CD4-positive, alpha-beta T cell (primary cell): ENCODE results near the gene GPSM3. TPM values are rescaled to one million over a fixed set of nuclear protein-coding genes. Genes with fewer than 3 reads are reported as not detected.

ENCODE experiments used
- ATAC-seq: fragments of 200-7000 bp; cut with Tn5 transposase; one replicate; pipeline ENCODE4 v1.10.0; 2022; ENCODE audit warnings: mild to moderate bottlenecking; ENCODE audit not compliant: poor library complexity
- CTCF ChIA-PET: fragments of 350-600 bp; sonication (Branson Sonifier 250); formaldehyde crosslinking; loops from one replicate; lab custom pipeline; 2021; ENCODE audit warnings: antibody characterized with exemption, inconsistent platforms; lab: Charles Lee
- POLR2A ChIA-PET: fragments of 350-600 bp; sonication (Branson Sonifier 250); formaldehyde crosslinking; loops from one replicate; lab custom pipeline; 2021; ENCODE audit warnings: antibody characterized with exemption, inconsistent platforms; lab: Charles Lee
- DNase-seq, 14 experiments: peaks; one replicate each; pipeline ENCODE4 v3.0.0-alpha.2; 2013 to 2020; ENCODE audit warnings: mixed read lengths in 2 of 14
- H3K27ac ChIP-seq, 2 donors: one replicate each; pipeline versions ENCODE4 v1.5.1 to v1.7.0; 2013; ENCODE audit warnings: low read length in 2 of 2, low read depth in 1 of 2, mild to moderate bottlenecking in 1 of 2
- H3K27me3 ChIP-seq, 2 experiments: 1 replicate in 1 of 2; 2 replicates in 1 of 2; pipeline versions ENCODE4 v1.6.1 to v1.7.0; 2013; ENCODE audit warnings: low read length in 2 of 2, control low read depth in 1 of 2, mild to moderate bottlenecking in 1 of 2, moderate library complexity in 1 of 2; ENCODE audit not compliant: insufficient read depth in 2 of 2, control insufficient read depth in 1 of 2
- H3K36me3 ChIP-seq: one replicate; pipeline ENCODE4 v1.6.1; 2013; ENCODE audit warnings: low read length, control low read depth; ENCODE audit not compliant: insufficient read depth
- H3K4me1 ChIP-seq: one replicate; pipeline ENCODE4 v1.6.1; 2013; ENCODE audit warnings: low read length, control low read depth; ENCODE audit not compliant: insufficient read depth
- H3K4me3 ChIP-seq: one replicate; pipeline ENCODE4 v1.5.1; 2013; ENCODE audit warnings: mild to moderate bottlenecking, low read length, moderate library complexity
- H3K9me3 ChIP-seq, 2 experiments: 1 replicate in 1 of 2; 2 replicates in 1 of 2; pipeline versions ENCODE4 v1.6.1 to v1.7.0; 2013; ENCODE audit warnings: low read length in 2 of 2, mild to moderate bottlenecking in 2 of 2, control low read depth in 1 of 2, moderate library complexity in 1 of 2; ENCODE audit not compliant: control insufficient read depth in 1 of 2, insufficient read depth in 1 of 2
- H3K27ac Mint-ChIP-seq: one replicate; pipeline ENCODE4 v1.8.0; 2020; ENCODE audit warnings: mixed read lengths
- H3K27me3 Mint-ChIP-seq: one replicate; pipeline ENCODE4 v1.8.0; 2021; ENCODE audit warnings: mixed read lengths
- H3K36me3 Mint-ChIP-seq: one replicate; pipeline ENCODE4 v1.8.0; 2021; ENCODE audit warnings: low read depth, mixed read lengths
- H3K4me1 Mint-ChIP-seq: one replicate; pipeline ENCODE4 v1.8.0; 2021; ENCODE audit warnings: low read depth, mixed read lengths
- H3K4me3 Mint-ChIP-seq: one replicate; pipeline ENCODE4 v1.8.0; 2020; ENCODE audit warnings: mild to moderate bottlenecking, mixed read lengths
- H3K9me3 Mint-ChIP-seq: one replicate; pipeline ENCODE4 v1.8.0; 2020; ENCODE audit warnings: mixed read lengths
- CTCF ChIP-seq: fragments of 200-600 bp; IDR thresholded peaks from one replicate; pipeline ENCODE4 v1.8.0; 2022; ENCODE audit warnings: antibody characterized with exemption, mild to moderate bottlenecking
- intact Hi-C, 2 experiments: fragments of 100-400 bp; cut with DNase I in 1 of 2; cut with micrococcal nuclease in 1 of 2; formaldehyde crosslinking; loops; one replicate each; pipeline versions ENCODE4 v1.15.1 to v1.9.0; 2023 to 2025; cut with DNase I, micrococcal nuclease
- total RNA-seq, 174 experiments: library from RNA in 2 of 174; stranded (reverse) in 2 of 174; gene quantifications; one replicate each; pipeline ENCODE4 v1.2.3 and lab custom pipeline; 2021 to 2026

The GPSM3 gene
- total RNA-seq, 2 experiments from 2014 or later: 190 to 202 TPM

GRCh38 chr6:32234934-32235333, 42.5 kb upstream of the GPSM3 start:
- intact Hi-C loops: no loop called here
- no peaks in the 10 kb centered on the region for H3K36me3 ChIP-seq
- H3K4me3 Mint-ChIP-seq: no peak overlapping the region
- no peaks in the 10 kb centered on the region for H3K36me3 Mint-ChIP-seq
- no peaks in the 10 kb centered on the region for H3K27me3 Mint-ChIP-seq
- no peak overlapping the region for H3K4me3 ChIP-seq
- ChIA-PET CTCF (no interaction called here), POLR2A (no interaction called here)
- no peak overlapping the region for H3K27ac ChIP-seq
- H3K4me1 ChIP-seq: no peaks in the 10 kb centered on the region
- H3K27ac Mint-ChIP-seq: no peak overlapping the region
- peak; percentile 37 for ATAC-seq
- H3K9me3 Mint-ChIP-seq: no peaks in the 10 kb centered on the region
- H3K4me1 Mint-ChIP-seq: no peaks in the 10 kb centered on the region
- no peaks in the 10 kb centered on the region for H3K27me3 ChIP-seq
- no peaks in the 10 kb centered on the region for H3K9me3 ChIP-seq
- DNase-seq: peak in 4 of 14 experiments; percentile 19 to 39 (median 24)
- TF ChIP-seq CTCF: no peak

GRCh38 chr6:32226434-32226833, 34.0 kb upstream of the GPSM3 start:
- no peak overlapping the region for H3K4me3 Mint-ChIP-seq
- intact Hi-C loops: no loop called here
- H3K27me3 Mint-ChIP-seq: no peaks in the 10 kb centered on the region
- peaks cover 8% of the 10 kb centered on the region for H3K4me1 ChIP-seq
- H3K36me3 ChIP-seq: no peaks in the 10 kb centered on the region
- H3K27ac ChIP-seq: no peak overlapping the region
- H3K4me1 Mint-ChIP-seq: peaks cover 21% of the 10 kb centered on the region
- H3K9me3 Mint-ChIP-seq: no peaks in the 10 kb centered on the region
- ChIA-PET CTCF (no interaction called here), POLR2A (no interaction called here)
- no peak overlapping the region for H3K4me3 ChIP-seq
- no peaks in the 10 kb centered on the region for H3K27me3 ChIP-seq
- no peak for TF ChIP-seq CTCF
- DNase-seq: no peak
- no peak for ATAC-seq
- no peaks in the 10 kb centered on the region for H3K9me3 ChIP-seq
- no peak overlapping the region for H3K27ac Mint-ChIP-seq
- no peaks in the 10 kb centered on the region for H3K36me3 Mint-ChIP-seq

GRCh38 chr6:32224696-32225095, 32.3 kb upstream of the GPSM3 start:
- H3K27ac ChIP-seq: no peak overlapping the region
- no peaks in the 10 kb centered on the region for H3K9me3 ChIP-seq
- no peak for TF ChIP-seq CTCF
- H3K4me3 Mint-ChIP-seq: no peak overlapping the region
- no peaks in the 10 kb centered on the region for H3K36me3 Mint-ChIP-seq
- ChIA-PET POLR2A (no interaction called here), CTCF (no interaction called here)
- H3K36me3 ChIP-seq: no peaks in the 10 kb centered on the region
- H3K27ac Mint-ChIP-seq: peak overlapping the region; percentile 57
- H3K4me1 Mint-ChIP-seq: peaks cover 21% of the 10 kb centered on the region
- DNase-seq: no peak
- no peaks in the 10 kb centered on the region for H3K9me3 Mint-ChIP-seq
- H3K4me1 ChIP-seq: peaks cover 8% of the 10 kb centered on the region
- no peaks in the 10 kb centered on the region for H3K27me3 Mint-ChIP-seq
- no peak for ATAC-seq
- intact Hi-C loops: no loop called here
- no peaks in the 10 kb centered on the region for H3K27me3 ChIP-seq
- H3K4me3 ChIP-seq: no peak overlapping the region
